Nephron (organoid): ENCODE data around the gene CBLL1.

Experiments used
- H3K27ac Mint-ChIP-seq, 3 experiments: 2 replicates each; pipeline ENCODE4 v1.8.0; 2020; ENCODE audit warnings: mixed read lengths in 3 of 3, mild to moderate bottlenecking in 2 of 3, moderate library complexity in 1 of 3
- H3K27me3 Mint-ChIP-seq: 2 replicates; pipeline ENCODE4 v1.8.0; 2021; ENCODE audit warnings: low read depth, mild to moderate bottlenecking, moderate library complexity, mixed read lengths
- H3K36me3 Mint-ChIP-seq: 2 replicates; pipeline ENCODE4 v1.8.0; 2020; ENCODE audit warnings: low read depth, mixed read lengths
- H3K4me1 Mint-ChIP-seq: 2 replicates; pipeline ENCODE4 v1.8.0; 2020; ENCODE audit warnings: mixed read lengths
- H3K4me3 Mint-ChIP-seq, 3 experiments: 2 replicates each; pipeline ENCODE4 v1.8.0; 2020; ENCODE audit warnings: mild to moderate bottlenecking in 3 of 3, mixed read lengths in 3 of 3, moderate library complexity in 2 of 3
- H3K9me3 Mint-ChIP-seq: 2 replicates; pipeline ENCODE4 v1.8.0; 2020; ENCODE audit warnings: mixed read lengths
- TF ChIP-seq, protein P1 (sequence below), 3 experiments: fragments of 200-600 bp; sonication (generic); IDR thresholded peaks; one replicate each; pipeline ENCODE4 v1.5.0; 2021; ENCODE audit warnings: antibody characterized with exemption in 3 of 3; ENCODE audit not compliant: unreplicated experiment in 3 of 3

The CBLL1 gene

DNA sequence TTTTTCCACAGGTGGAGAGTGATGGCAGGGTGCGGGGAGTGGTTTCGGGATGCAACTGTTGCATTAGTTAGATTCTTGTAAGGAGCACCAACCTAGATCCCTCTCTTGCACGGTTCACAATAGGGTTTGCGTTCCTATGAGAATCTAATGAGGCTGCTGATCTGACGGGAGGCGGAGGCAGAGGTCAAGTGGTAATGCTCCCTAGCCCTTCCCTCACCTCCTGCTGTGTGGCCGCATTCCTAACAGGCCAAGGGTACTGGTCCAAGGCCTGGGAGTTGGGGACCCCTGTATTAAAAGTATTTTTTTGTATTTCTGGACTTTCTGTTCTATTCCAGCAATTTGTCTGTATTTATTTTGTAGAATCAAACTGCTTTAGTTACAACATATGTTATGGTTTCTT, 7.2 kb downstream of the CBLL1 start:
- H3K9me3 Mint-ChIP-seq: no peaks in the 10 kb centered on the region
- no peaks in the 10 kb centered on the region for H3K27me3 Mint-ChIP-seq
- H3K4me3 Mint-ChIP-seq: no peak overlapping the region
- H3K27ac Mint-ChIP-seq: no peak overlapping the region
- H3K4me1 Mint-ChIP-seq: no peaks in the 10 kb centered on the region
- H3K36me3 Mint-ChIP-seq: peaks cover 44% of the 10 kb centered on the region
- TF ChIP-seq, protein P1, sequence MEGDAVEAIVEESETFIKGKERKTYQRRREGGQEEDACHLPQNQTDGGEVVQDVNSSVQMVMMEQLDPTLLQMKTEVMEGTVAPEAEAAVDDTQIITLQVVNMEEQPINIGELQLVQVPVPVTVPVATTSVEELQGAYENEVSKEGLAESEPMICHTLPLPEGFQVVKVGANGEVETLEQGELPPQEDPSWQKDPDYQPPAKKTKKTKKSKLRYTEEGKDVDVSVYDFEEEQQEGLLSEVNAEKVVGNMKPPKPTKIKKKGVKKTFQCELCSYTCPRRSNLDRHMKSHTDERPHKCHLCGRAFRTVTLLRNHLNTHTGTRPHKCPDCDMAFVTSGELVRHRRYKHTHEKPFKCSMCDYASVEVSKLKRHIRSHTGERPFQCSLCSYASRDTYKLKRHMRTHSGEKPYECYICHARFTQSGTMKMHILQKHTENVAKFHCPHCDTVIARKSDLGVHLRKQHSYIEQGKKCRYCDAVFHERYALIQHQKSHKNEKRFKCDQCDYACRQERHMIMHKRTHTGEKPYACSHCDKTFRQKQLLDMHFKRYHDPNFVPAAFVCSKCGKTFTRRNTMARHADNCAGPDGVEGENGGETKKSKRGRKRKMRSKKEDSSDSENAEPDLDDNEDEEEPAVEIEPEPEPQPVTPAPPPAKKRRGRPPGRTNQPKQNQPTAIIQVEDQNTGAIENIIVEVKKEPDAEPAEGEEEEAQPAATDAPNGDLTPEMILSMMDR (IDR thresholded peaks at IDR 0.05; ENCODE audit: unreplicated experiment in 3 of 3): no peak

DNA sequence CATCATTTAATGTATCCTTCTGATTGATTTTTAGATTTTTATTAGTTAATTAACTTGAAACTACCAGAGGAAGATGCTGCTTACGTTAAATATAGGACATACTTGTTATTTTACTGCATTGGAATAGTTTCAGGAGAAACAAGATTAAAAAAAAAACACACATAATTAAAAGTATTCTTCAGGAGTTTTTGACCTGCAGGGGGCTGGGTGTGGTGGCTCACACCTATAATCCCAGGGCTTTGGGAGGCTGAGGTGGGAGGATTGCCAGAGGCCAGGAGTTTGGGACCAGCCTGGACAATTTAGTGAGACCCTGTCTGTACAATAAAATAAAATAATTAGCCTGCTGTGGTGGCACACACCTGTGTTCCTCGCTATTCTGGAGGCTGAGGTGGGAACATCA, 10.7 kb downstream of the CBLL1 start:
- Mint-ChIP-seq H3K9me3 (no peaks in the 10 kb centered on the region), H3K4me3 (no peak overlapping the region), H3K36me3 (peaks cover 71% of the 10 kb centered on the region), H3K27ac (no peak overlapping the region), H3K4me1 (no peaks in the 10 kb centered on the region), H3K27me3 (no peaks in the 10 kb centered on the region)
- TF ChIP-seq, protein P1 (IDR thresholded peaks at IDR 0.05; ENCODE audit: unreplicated experiment in 3 of 3): no peak

DNA sequence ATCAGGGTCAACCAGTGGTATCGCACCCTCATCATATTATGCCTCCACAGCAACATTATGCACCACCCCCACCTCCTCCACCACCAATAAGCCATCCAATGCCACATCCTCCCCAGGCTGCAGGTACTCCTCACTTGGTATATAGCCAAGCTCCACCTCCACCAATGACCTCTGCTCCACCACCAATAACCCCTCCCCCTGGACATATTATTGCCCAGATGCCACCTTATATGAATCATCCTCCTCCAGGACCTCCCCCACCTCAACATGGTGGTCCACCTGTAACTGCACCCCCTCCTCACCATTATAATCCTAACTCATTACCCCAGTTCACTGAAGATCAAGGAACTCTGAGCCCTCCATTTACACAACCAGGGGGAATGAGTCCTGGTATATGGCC, 14.7 kb downstream of the CBLL1 start:
- Mint-ChIP-seq H3K9me3 (no peaks in the 10 kb centered on the region), H3K36me3 (peaks cover 41% of the 10 kb centered on the region), H3K4me3 (no peak overlapping the region), H3K27ac (no peak overlapping the region), H3K27me3 (no peaks in the 10 kb centered on the region), H3K4me1 (no peaks in the 10 kb centered on the region)
- TF ChIP-seq, protein P1 (IDR thresholded peaks at IDR 0.05; ENCODE audit: unreplicated experiment in 3 of 3): no peak

DNA sequence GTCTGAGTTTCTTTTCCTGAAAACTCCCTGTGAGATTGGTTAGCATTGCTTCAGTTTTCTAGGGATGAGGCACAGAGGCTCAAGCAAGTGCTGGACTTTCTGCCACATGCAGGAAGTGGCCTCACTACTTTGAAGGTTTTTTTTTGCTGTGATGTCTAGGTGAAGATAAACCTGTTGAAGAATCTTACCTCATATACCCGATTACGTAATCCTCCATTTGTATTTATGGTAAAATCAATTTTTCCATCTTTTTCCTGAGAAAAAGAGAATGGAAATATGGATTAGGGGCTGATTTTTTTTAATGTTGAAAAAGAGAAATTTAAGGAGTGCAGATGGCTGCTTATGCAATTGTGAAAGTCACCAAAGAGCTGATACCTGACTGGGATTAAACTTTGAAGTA, 23.4 kb downstream of the CBLL1 start:
- Mint-ChIP-seq H3K36me3 (no peaks in the 10 kb centered on the region), H3K9me3 (no peaks in the 10 kb centered on the region), H3K27ac (no peak overlapping the region), H3K27me3 (peaks cover 4% of the 10 kb centered on the region), H3K4me3 (no peak overlapping the region), H3K4me1 (no peaks in the 10 kb centered on the region)
- TF ChIP-seq, protein P1 (IDR thresholded peaks at IDR 0.05; ENCODE audit: unreplicated experiment in 3 of 3): no peak

DNA sequence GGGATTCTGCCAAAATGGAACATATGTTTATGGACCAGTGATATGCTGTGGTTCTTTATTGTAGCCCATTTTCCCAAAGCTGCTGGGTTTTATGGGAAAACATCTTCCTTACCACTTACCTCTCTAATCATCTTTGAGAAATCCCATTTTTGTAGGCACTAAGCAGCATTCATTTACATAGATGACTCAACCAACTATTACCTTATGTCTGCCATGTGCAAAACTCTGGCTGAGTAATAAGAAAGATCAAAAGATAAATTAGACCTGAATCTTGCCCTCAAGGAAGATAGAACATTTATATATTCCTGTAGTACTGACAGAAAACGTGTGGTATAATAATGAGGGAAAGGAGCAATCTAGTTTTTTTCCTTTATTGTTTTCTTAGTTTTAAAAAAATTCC, 24.3 kb downstream of the CBLL1 start:
- H3K4me3 Mint-ChIP-seq: no peak overlapping the region
- H3K27ac Mint-ChIP-seq: no peak overlapping the region
- no peaks in the 10 kb centered on the region for H3K9me3 Mint-ChIP-seq
- no peaks in the 10 kb centered on the region for H3K4me1 Mint-ChIP-seq
- no peaks in the 10 kb centered on the region for H3K36me3 Mint-ChIP-seq
- H3K27me3 Mint-ChIP-seq: peaks cover 4% of the 10 kb centered on the region
- TF ChIP-seq, protein P1 (IDR thresholded peaks at IDR 0.05; ENCODE audit: unreplicated experiment in 3 of 3): no peak

DNA sequence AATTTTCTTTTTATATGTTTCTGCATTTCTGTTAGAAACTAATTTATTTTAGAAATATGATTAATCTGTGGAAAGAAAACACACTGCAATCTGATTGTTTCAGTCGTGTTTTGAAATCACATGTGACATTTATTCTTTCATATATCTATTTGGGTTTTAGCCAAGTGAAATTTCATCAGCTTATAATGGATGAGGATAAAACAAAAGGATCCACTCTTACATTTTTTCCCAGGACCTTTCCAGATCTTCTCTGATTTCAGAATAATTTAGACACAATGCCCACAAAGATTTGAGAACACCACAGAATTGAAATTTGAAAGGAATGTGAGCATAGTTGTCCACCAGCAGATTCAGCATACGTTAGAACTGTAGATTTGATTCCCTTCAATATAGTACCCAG, 29.1 kb downstream of the CBLL1 start:
- Mint-ChIP-seq H3K27me3 (peaks cover 4% of the 10 kb centered on the region), H3K4me3 (no peak overlapping the region), H3K36me3 (no peaks in the 10 kb centered on the region), H3K4me1 (no peaks in the 10 kb centered on the region), H3K27ac (no peak overlapping the region), H3K9me3 (no peaks in the 10 kb centered on the region)
- TF ChIP-seq, protein P1 (IDR thresholded peaks at IDR 0.05; ENCODE audit: unreplicated experiment in 3 of 3): no peak
